IPS-NIHi7 (cell line): Measurements from ENCODE around the gene UBE2L5.

Experiments used
- DNase-seq: peaks from one replicate; pipeline ENCODE4 v3.0.0; 2012; ENCODE audit warnings: mixed read lengths; ENCODE audit errors: extremely low spot score

The UBE2L5 gene

GRCh38 chr13:30406779-30407416 lies 15.4 kb upstream of the UBE2L5 start:
- DNase-seq: no peak

- peak; percentile 96 for DNase-seq
Observed at GRCh38 chr13:30408319-30409101, 13.8 kb upstream of the UBE2L5 start.

GRCh38 chr13:30409886-30410704 lies 12.2 kb upstream of the UBE2L5 start:
- DNase-seq: no peak

- DNase-seq: no peak
Observed at GRCh38 chr13:30410705-30411125, 11.6 kb upstream of the UBE2L5 start.

GRCh38 chr13:30412346-30412745 lies 9.9 kb upstream of the UBE2L5 start:
- DNase-seq: no peak

GRCh38 chr13:30413842-30414241 lies 8.5 kb upstream of the UBE2L5 start:
- no peak for DNase-seq

GRCh38 chr13:30415430-30416030 lies 6.8 kb upstream of the UBE2L5 start:
- DNase-seq: no peak

GRCh38 chr13:30416471-30416870 lies 5.8 kb upstream of the UBE2L5 start:
- DNase-seq: no peak

GRCh38 chr13:30418075-30418716 lies 4.1 kb upstream of the UBE2L5 start:
- DNase-seq: no peak

GRCh38 chr13:30418717-30419459 lies 3.4 kb upstream of the UBE2L5 start:
- no peak for DNase-seq

GRCh38 chr13:30421093-30422053 lies 920 bp upstream of the UBE2L5 start:
- DNase-seq: peak; percentile 70

- DNase-seq: no peak
Observed at GRCh38 chr13:30423891-30424290, 1.6 kb downstream of the UBE2L5 start.

- DNase-seq: no peak
Observed at GRCh38 chr13:30429235-30429634, 6.9 kb downstream of the UBE2L5 start.

- no peak for DNase-seq
Observed at GRCh38 chr13:30429721-30430694, 7.7 kb downstream of the UBE2L5 start.

- DNase-seq: no peak
Observed at GRCh38 chr13:30431269-30431940, 9.1 kb downstream of the UBE2L5 start.

GRCh38 chr13:30435911-30436451 lies 13.7 kb downstream of the UBE2L5 start:
- DNase-seq: no peak

- DNase-seq: no peak
Observed at GRCh38 chr13:30437177-30437576, 14.9 kb downstream of the UBE2L5 start.

GRCh38 chr13:30438286-30438685 lies 16.0 kb downstream of the UBE2L5 start:
- no peak for DNase-seq
